ENCODE measurements around the gene FBXL19.

DNA sequence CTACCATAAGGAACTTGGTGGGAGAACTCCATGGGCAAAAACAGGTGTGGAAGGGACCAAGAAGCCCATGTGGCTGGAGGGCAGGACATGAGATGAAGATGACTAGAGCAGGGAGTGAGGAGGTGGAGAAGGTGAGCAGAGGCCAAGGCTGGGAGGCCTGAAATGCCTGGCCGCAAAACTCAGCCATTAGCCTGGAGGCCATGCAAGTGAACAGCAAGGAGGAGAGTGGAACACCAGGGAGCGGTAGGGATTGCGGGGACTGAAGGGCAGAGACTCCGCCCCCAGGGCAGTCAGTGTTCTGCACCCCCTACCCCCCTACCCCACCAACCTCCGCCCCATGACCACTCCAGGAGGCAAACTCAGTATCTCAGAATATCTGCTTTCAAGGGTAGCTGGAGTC is 46.5 kb upstream of the FBXL19 start:
- TF ChIP-seq EZH2 (IDR thresholded peaks at IDR 0.05; ENCODE audit: borderline replicate concordance, low read length), result no peak
- no peak for TF ChIP-seq CTCF (conservative IDR thresholded peaks at IDR 0.05 in 1 of 2, IDR thresholded peaks at IDR 0.05 in 1 of 2; ENCODE audit: extremely low read depth in 1 of 2, insufficient read depth in 1 of 2, low read depth in 1 of 2, low read length in 2 of 2)
